Activated CD8-positive, alpha-beta memory T cell treated with anti-CD3 and anti-CD28 coated beads, Interleukin-2, amount 50 U/mL, for 24 hours (primary cell): ENCODE data around the gene C6orf89.

Source experiments
- DNase-seq: peaks from one replicate; pipeline ENCODE4 v3.0.0-alpha.2; 2020; ENCODE audit errors: extremely low read depth

The C6orf89 gene

GRCh38 chr6:36968266-36968977 lies 82.7 kb downstream of the C6orf89 start:
- no peak for DNase-seq

GRCh38 chr6:36969240-36969691 lies 83.5 kb downstream of the C6orf89 start:
- DNase-seq: no peak

- no peak for DNase-seq
These were observed 84.5 kb downstream of the C6orf89 start for GRCh38 chr6:36969988-36970891.

GRCh38 chr6:36970892-36971842 lies 85.4 kb downstream of the C6orf89 start:
- DNase-seq: no peak

- DNase-seq: no peak
These were observed 86.3 kb downstream of the C6orf89 start for GRCh38 chr6:36971921-36972673.

GRCh38 chr6:36973190-36973589 lies 87.4 kb downstream of the C6orf89 start:
- DNase-seq: no peak

- DNase-seq: no peak
These were observed 87.9 kb downstream of the C6orf89 start for GRCh38 chr6:36973647-36974046.

GRCh38 chr6:36975231-36976006 lies 89.7 kb downstream of the C6orf89 start:
- no peak for DNase-seq

- DNase-seq: no peak
These were observed 90.2 kb downstream of the C6orf89 start for GRCh38 chr6:36976007-36976264.

GRCh38 chr6:36976509-36976908 lies 90.8 kb downstream of the C6orf89 start:
- DNase-seq: no peak

- no peak for DNase-seq
These were observed 91.2 kb downstream of the C6orf89 start for GRCh38 chr6:36976931-36977330.

GRCh38 chr6:36977470-36977941 lies 91.8 kb downstream of the C6orf89 start:
- no peak for DNase-seq
